DND-41 (cell line): ENCODE results near the gene PDPN.

ENCODE experiments used
- EZH2 ChIP-seq: IDR thresholded peaks from 3 replicates; pipeline ENCODE4 v1.6.1; 2012; ENCODE audit warnings: borderline replicate concordance, low read depth, mild to moderate bottlenecking, moderate library complexity, low read length, inconsistent platforms; ENCODE audit not compliant: severe bottlenecking
- TF ChIP-seq, protein P1 (sequence below): IDR thresholded peaks from 2 replicates; pipeline ENCODE4 v1.5.1; 2012; ENCODE audit warnings: borderline replicate concordance, low read length, moderate library complexity, mild to moderate bottlenecking; ENCODE audit not compliant: poor library complexity, severe bottlenecking; ENCODE audit errors: extremely low read depth

DNA sequence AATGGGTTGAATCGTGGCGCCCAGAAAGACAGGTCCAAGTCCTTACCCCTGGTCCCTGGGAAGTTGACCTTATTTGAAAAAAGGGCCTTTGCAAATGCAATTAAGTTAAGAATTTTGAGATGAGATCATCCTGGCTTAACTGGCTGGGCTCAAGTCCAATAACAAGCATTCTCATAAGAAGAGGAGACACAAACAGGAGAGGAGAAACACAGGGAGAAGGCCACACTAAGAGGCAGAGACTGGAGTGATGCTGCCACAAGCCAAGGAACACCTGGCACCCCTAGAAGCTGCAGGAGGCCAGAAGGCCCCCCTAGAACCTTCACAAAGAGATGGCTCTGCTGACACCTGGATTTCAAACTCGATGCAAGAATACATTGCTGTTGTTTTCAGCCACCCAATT, 44.6 kb downstream of the PDPN start:
- TF ChIP-seq, protein P1, sequence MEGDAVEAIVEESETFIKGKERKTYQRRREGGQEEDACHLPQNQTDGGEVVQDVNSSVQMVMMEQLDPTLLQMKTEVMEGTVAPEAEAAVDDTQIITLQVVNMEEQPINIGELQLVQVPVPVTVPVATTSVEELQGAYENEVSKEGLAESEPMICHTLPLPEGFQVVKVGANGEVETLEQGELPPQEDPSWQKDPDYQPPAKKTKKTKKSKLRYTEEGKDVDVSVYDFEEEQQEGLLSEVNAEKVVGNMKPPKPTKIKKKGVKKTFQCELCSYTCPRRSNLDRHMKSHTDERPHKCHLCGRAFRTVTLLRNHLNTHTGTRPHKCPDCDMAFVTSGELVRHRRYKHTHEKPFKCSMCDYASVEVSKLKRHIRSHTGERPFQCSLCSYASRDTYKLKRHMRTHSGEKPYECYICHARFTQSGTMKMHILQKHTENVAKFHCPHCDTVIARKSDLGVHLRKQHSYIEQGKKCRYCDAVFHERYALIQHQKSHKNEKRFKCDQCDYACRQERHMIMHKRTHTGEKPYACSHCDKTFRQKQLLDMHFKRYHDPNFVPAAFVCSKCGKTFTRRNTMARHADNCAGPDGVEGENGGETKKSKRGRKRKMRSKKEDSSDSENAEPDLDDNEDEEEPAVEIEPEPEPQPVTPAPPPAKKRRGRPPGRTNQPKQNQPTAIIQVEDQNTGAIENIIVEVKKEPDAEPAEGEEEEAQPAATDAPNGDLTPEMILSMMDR, result no peak
- no peak for TF ChIP-seq EZH2
